Measurements from ENCODE around the gene MED15.

The MED15 gene

GRCh38 chr22:20580611-20581502 lies 73.4 kb downstream of the MED15 start:
- Histone ChIP-seq H3K4me1 (ENCODE audit: control insufficient read depth, insufficient read depth, low read length, poor library complexity, severe bottlenecking) (no peaks in the 10 kb centered on the region), H3K36me3 (ENCODE audit: control insufficient read depth, insufficient read depth, low read length) (peaks cover 94% of the 10 kb centered on the region), H3K9me3 (ENCODE audit: control insufficient read depth, low read length) (no peaks in the 10 kb centered on the region), H3K27ac (ENCODE audit: low read depth, low read length, severe bottlenecking) (no peak overlapping the region), H3K4me3 (ENCODE audit: extremely low read depth, insufficient read depth, low read length, poor library complexity, severe bottlenecking) (no peak overlapping the region)
- 95 to 96% methylated on average over 17 to 19 of the region's 19 CpGs for WGBS, 2 experiments (ENCODE audit: insufficient coverage in 2 of 2)

- WGBS, 2 experiments (ENCODE audit: insufficient coverage in 2 of 2), result 83 to 92% methylated on average over 6 to 7 of the region's 7 CpGs
- Histone ChIP-seq H3K4me1 (ENCODE audit: control insufficient read depth, insufficient read depth, low read length, poor library complexity, severe bottlenecking) (no peaks in the 10 kb centered on the region), H3K9me3 (ENCODE audit: control insufficient read depth, low read length) (no peaks in the 10 kb centered on the region), H3K36me3 (ENCODE audit: control insufficient read depth, insufficient read depth, low read length) (peaks cover 94% of the 10 kb centered on the region), H3K4me3 (ENCODE audit: extremely low read depth, insufficient read depth, low read length, poor library complexity, severe bottlenecking) (no peak overlapping the region), H3K27ac (ENCODE audit: low read depth, low read length, severe bottlenecking) (no peak overlapping the region)
Measured at GRCh38 chr22:20581503-20582170, 74.2 kb downstream of the MED15 start.

- 98 to 100% methylated on average over 3 to 5 of the region's 5 CpGs for WGBS, 2 experiments (ENCODE audit: insufficient coverage in 2 of 2)
- H3K27ac ChIP-seq (ENCODE audit: low read depth, low read length, severe bottlenecking), result no peak overlapping the region
- H3K9me3 ChIP-seq (ENCODE audit: control insufficient read depth, low read length), result no peaks in the 10 kb centered on the region
- H3K4me3 ChIP-seq (ENCODE audit: extremely low read depth, insufficient read depth, low read length, poor library complexity, severe bottlenecking), result no peak overlapping the region
- H3K36me3 ChIP-seq (ENCODE audit: control insufficient read depth, insufficient read depth, low read length), result peaks cover 95% of the 10 kb centered on the region
- no peaks in the 10 kb centered on the region for H3K4me1 ChIP-seq (ENCODE audit: control insufficient read depth, insufficient read depth, low read length, poor library complexity, severe bottlenecking)
Measured at GRCh38 chr22:20582171-20582511, 74.7 kb downstream of the MED15 start.

- no peak overlapping the region for H3K27ac ChIP-seq (ENCODE audit: low read depth, low read length, severe bottlenecking)
- no peaks in the 10 kb centered on the region for H3K4me1 ChIP-seq (ENCODE audit: control insufficient read depth, insufficient read depth, low read length, poor library complexity, severe bottlenecking)
- 94 to 95% methylated on average over 22 to 31 of the region's 33 CpGs for WGBS, 2 experiments (ENCODE audit: insufficient coverage in 2 of 2)
- H3K9me3 ChIP-seq (ENCODE audit: control insufficient read depth, low read length), result no peaks in the 10 kb centered on the region
- H3K4me3 ChIP-seq (ENCODE audit: extremely low read depth, insufficient read depth, low read length, poor library complexity, severe bottlenecking), result no peak overlapping the region
- peaks cover 94% of the 10 kb centered on the region for H3K36me3 ChIP-seq (ENCODE audit: control insufficient read depth, insufficient read depth, low read length)
Measured at GRCh38 chr22:20582520-20583361, 75.3 kb downstream of the MED15 start.

- Histone ChIP-seq H3K4me1 (ENCODE audit: control insufficient read depth, insufficient read depth, low read length, poor library complexity, severe bottlenecking) (no peaks in the 10 kb centered on the region), H3K36me3 (ENCODE audit: control insufficient read depth, insufficient read depth, low read length) (peaks cover 90% of the 10 kb centered on the region), H3K9me3 (ENCODE audit: control insufficient read depth, low read length) (no peaks in the 10 kb centered on the region), H3K27ac (ENCODE audit: low read depth, low read length, severe bottlenecking) (no peak overlapping the region), H3K4me3 (ENCODE audit: extremely low read depth, insufficient read depth, low read length, poor library complexity, severe bottlenecking) (no peak overlapping the region)
- 86 to 88% methylated on average over 3 to 4 of the region's 4 CpGs for WGBS, 2 experiments (ENCODE audit: insufficient coverage in 2 of 2)
Measured at GRCh38 chr22:20583471-20583922, 76.1 kb downstream of the MED15 start.

GRCh38 chr22:20584029-20584871 lies 76.8 kb downstream of the MED15 start:
- peaks cover 82% of the 10 kb centered on the region for H3K36me3 ChIP-seq (ENCODE audit: control insufficient read depth, insufficient read depth, low read length)
- no peaks in the 10 kb centered on the region for H3K4me1 ChIP-seq (ENCODE audit: control insufficient read depth, insufficient read depth, low read length, poor library complexity, severe bottlenecking)
- no peaks in the 10 kb centered on the region for H3K9me3 ChIP-seq (ENCODE audit: control insufficient read depth, low read length)
- no peak overlapping the region for H3K27ac ChIP-seq (ENCODE audit: low read depth, low read length, severe bottlenecking)
- 92 to 96% methylated on average over 6 of the region's 12 CpGs for WGBS, 2 experiments (ENCODE audit: insufficient coverage in 2 of 2)
- H3K4me3 ChIP-seq (ENCODE audit: extremely low read depth, insufficient read depth, low read length, poor library complexity, severe bottlenecking), result no peak overlapping the region

- Histone ChIP-seq H3K9me3 (ENCODE audit: control insufficient read depth, low read length) (no peaks in the 10 kb centered on the region), H3K4me1 (ENCODE audit: control insufficient read depth, insufficient read depth, low read length, poor library complexity, severe bottlenecking) (no peaks in the 10 kb centered on the region), H3K4me3 (ENCODE audit: extremely low read depth, insufficient read depth, low read length, poor library complexity, severe bottlenecking) (no peak overlapping the region), H3K27ac (ENCODE audit: low read depth, low read length, severe bottlenecking) (peak overlapping the region; percentile 45), H3K36me3 (ENCODE audit: control insufficient read depth, insufficient read depth, low read length) (peaks cover 74% of the 10 kb centered on the region)
- 97% methylated on average over 21 to 24 of the region's 26 CpGs for WGBS, 2 experiments (ENCODE audit: insufficient coverage in 2 of 2)
Measured at GRCh38 chr22:20584872-20585638, 77.6 kb downstream of the MED15 start.

GRCh38 chr22:20585639-20586402 lies 78.4 kb downstream of the MED15 start:
- Histone ChIP-seq H3K27ac (ENCODE audit: low read depth, low read length, severe bottlenecking) (peak overlapping the region; percentile 45), H3K4me3 (ENCODE audit: extremely low read depth, insufficient read depth, low read length, poor library complexity, severe bottlenecking) (no peak overlapping the region), H3K9me3 (ENCODE audit: control insufficient read depth, low read length) (no peaks in the 10 kb centered on the region), H3K36me3 (ENCODE audit: control insufficient read depth, insufficient read depth, low read length) (peaks cover 66% of the 10 kb centered on the region), H3K4me1 (ENCODE audit: control insufficient read depth, insufficient read depth, low read length, poor library complexity, severe bottlenecking) (no peaks in the 10 kb centered on the region)
- 97 to 99% methylated on average over 7 to 12 of the region's 12 CpGs for WGBS, 2 experiments (ENCODE audit: insufficient coverage in 2 of 2)

GRCh38 chr22:20586403-20586745 lies 79.0 kb downstream of the MED15 start:
- Histone ChIP-seq H3K4me3 (ENCODE audit: extremely low read depth, insufficient read depth, low read length, poor library complexity, severe bottlenecking) (no peak overlapping the region), H3K9me3 (ENCODE audit: control insufficient read depth, low read length) (no peaks in the 10 kb centered on the region), H3K4me1 (ENCODE audit: control insufficient read depth, insufficient read depth, low read length, poor library complexity, severe bottlenecking) (no peaks in the 10 kb centered on the region), H3K27ac (ENCODE audit: low read depth, low read length, severe bottlenecking) (no peak overlapping the region), H3K36me3 (ENCODE audit: control insufficient read depth, insufficient read depth, low read length) (peaks cover 61% of the 10 kb centered on the region)
- WGBS, 2 experiments (ENCODE audit: insufficient coverage in 2 of 2), result 97% methylated on average over 21 to 22 of the region's 22 CpGs
